Spinal cord (tissue), 10 donors: Measurements from ENCODE around the gene FAM151B. TPM values are rescaled to one million over a fixed set of nuclear protein-coding genes. Genes with fewer than 3 reads are reported as not detected.
"Not testable (repeated sequence)": the region's sequence is repeated elsewhere in the genome, so short reads cannot be mapped to it uniquely, and the experiment has no call there.

Experiments
- DNase-seq, 6 donors: peaks; one replicate each; pipeline versions ENCODE4 v3.0.0 to v3.0.0-alpha.2; 2013 to 2015; ENCODE audit warnings: low spot score in 6 of 6, low read depth in 4 of 6
- H3K27ac ChIP-seq: one replicate; pipeline ENCODE4 v1.5.1; 2013; ENCODE audit warnings: low read depth, low read length, control low read depth
- H3K27me3 ChIP-seq: one replicate; pipeline ENCODE4 v1.6.1; 2013; ENCODE audit warnings: low read length; ENCODE audit not compliant: control insufficient read depth, insufficient read depth
- H3K36me3 ChIP-seq: one replicate; pipeline ENCODE4 v1.6.1; 2013; ENCODE audit warnings: low read length; ENCODE audit not compliant: control insufficient read depth, insufficient read depth
- H3K4me1 ChIP-seq: one replicate; pipeline ENCODE4 v1.6.1; 2013; ENCODE audit warnings: low read length; ENCODE audit not compliant: control insufficient read depth, insufficient read depth
- H3K4me3 ChIP-seq: one replicate; pipeline ENCODE4 v1.5.1; 2013; ENCODE audit warnings: low read depth, low read length, control low read depth
- H3K9me3 ChIP-seq: one replicate; pipeline ENCODE4 v1.6.1; 2013; ENCODE audit warnings: low read length; ENCODE audit not compliant: control insufficient read depth, insufficient read depth
- WGBS: methylation state at CpG from one replicate; pipeline ENCODE4 v1.1.5; 2013; ENCODE audit warnings: missing lambda C conversion rate; ENCODE audit not compliant: insufficient coverage; 5-methylcytosine and 5-hydroxymethylcytosine counted together
- polyA plus RNA-seq, 2 donors: library from polyadenylated mRNA; unstranded; fragments of 120-200 nt; gene quantifications; one replicate each; pipeline ENCODE4 v1.2.1, GENCODE V29; 2013; ENCODE audit not compliant: insufficient read length in 2 of 2
- total RNA-seq, 2 donors: library from RNA; depleted of rRNA in 1 of 2; stranded (reverse); fragments of 120-200 nt in 1 of 2; fragments of >200 nt in 1 of 2; gene quantifications; one replicate each; pipeline versions ENCODE4 v1.2.3 to v1.2.4, GENCODE V29; 2013 to 2014
- donor health status: healthy.

Gene FAM151B
- total and polyA plus RNA-seq, 4 donors, result 3.7 to 15.5 (median 6.7) TPM

DNA sequence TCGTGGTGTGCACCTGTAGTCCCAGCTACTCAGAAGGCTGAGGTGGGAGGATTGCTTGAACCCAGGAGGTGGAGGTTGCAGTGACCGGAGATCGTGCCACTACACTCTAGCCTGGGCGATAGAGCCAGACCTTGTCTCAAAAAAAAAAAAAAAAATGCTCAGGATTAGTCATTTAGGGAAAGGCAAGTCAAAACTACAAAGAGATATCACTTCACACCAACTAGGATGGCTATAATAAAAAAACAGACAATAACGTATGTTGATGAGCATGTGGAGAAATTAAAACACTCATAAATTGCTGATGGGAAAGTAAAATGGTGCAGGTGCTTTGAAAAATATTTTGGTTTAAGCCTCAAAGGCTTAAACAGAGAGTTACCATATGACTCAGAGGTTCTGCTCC is 88.5 kb downstream of the FAM151B start:
- no peaks in the 10 kb centered on the region for H3K4me1 ChIP-seq
- H3K4me3 ChIP-seq, result no peak overlapping the region
- H3K27ac ChIP-seq, result no peak overlapping the region
- H3K27me3 ChIP-seq, result peaks cover 13% of the 10 kb centered on the region
- H3K9me3 ChIP-seq, result no peaks in the 10 kb centered on the region
- no peaks in the 10 kb centered on the region for H3K36me3 ChIP-seq
- WGBS, result no CpG with 5 or more reads among the region's 5 CpGs
- no peak for DNase-seq

DNA sequence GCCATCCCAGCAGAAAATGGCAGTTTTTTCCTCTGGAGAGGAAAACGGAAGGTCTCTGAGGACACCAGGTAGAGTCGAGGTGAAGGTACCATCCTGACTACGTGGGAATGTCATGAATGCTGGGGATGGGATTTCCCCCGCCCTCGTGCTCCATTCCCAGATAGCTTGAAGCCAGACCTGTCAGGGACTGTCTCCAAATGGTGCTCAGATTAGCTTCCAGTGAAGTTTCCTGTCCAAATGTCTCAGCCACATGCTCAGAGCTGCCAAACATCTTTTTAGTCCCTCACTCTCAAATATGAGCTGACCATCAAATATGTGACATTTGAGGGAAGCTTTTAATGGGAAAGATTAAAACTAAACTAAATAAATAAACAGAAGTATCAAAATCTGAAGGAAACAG is 89.8 kb downstream of the FAM151B start:
- H3K27me3 ChIP-seq, result peaks cover 3% of the 10 kb centered on the region
- 50% methylated on average over 5 of the region's 5 CpGs for WGBS
- no peaks in the 10 kb centered on the region for H3K4me1 ChIP-seq
- no peak for DNase-seq
- no peaks in the 10 kb centered on the region for H3K36me3 ChIP-seq
- no peak overlapping the region for H3K27ac ChIP-seq
- no peaks in the 10 kb centered on the region for H3K9me3 ChIP-seq
- H3K4me3 ChIP-seq, result no peak overlapping the region

DNA sequence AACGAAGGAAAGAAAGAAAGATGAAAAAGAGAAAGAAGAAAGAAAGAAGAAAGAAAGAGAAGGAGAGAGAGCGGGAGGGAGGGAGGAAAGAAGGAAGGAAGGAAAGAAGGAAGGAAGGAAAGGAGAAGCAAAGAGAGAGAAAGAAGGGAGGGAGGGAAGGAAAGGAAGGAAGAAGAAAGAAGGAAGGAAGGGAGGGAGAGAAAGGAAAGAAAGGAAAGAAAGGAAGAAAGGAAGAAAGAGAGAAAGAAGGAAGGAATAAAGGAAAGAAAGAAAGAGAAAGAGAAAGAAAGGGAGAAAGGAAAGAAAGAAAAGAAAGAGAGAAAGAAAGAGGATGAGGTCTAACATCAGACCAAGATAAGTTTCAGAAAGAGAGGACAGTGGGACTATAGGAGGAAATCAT is 91.2 kb downstream of the FAM151B start:
- no peak for DNase-seq
- WGBS, result 92% methylated on average over 2 of the region's 2 CpGs
- no peak overlapping the region for H3K27ac ChIP-seq
- no peak overlapping the region for H3K4me3 ChIP-seq
- H3K9me3 ChIP-seq, result no peaks in the 10 kb centered on the region
- H3K27me3 ChIP-seq, result no peaks in the 10 kb centered on the region
- no peaks in the 10 kb centered on the region for H3K36me3 ChIP-seq
- H3K4me1 ChIP-seq, result no peaks in the 10 kb centered on the region

DNA sequence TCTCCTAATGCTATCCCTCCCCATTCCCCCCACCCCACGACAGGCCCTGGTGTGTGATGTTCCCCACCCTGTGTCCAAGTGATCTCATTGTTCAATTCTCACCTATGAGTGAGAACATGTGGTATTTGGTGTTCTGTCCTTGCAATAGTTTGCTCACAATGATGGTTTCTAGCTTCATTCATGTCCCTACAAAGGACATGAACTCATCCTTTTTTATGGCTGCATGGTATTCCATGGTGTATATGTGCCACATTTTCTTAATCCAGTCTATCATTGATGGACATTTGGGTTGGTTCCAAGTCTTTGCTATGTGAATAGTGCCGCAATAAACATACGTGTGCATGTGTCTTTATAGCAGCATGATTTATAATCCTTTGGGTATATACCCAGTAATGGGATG is 92.4 kb downstream of the FAM151B start:
- not testable (repeated sequence) for DNase-seq, H3K27ac ChIP-seq

DNA sequence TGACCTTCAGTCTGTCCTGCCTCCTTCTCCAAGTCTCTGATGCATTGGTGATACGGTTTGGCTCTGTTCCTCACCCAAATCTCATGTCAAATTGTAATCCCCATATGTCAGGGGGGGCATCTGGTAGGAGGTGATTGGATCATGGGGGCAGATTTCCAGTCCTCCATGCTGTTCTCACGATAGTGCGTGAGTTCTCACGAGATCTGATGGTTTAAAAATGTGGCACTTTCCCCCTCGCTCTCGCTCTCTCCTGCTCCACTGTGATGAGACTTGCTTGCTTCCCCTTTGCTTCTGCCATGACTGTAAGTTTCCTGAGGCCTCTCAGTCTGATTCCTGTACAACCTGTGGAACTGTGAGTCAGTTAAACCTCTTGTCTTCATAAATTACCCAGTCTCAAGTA is 96.9 kb downstream of the FAM151B start:
- Histone ChIP-seq H3K4me1 (no peaks in the 10 kb centered on the region), H3K9me3 (no peaks in the 10 kb centered on the region), H3K27me3 (no peaks in the 10 kb centered on the region), H3K27ac (no peak overlapping the region), H3K4me3 (no peak overlapping the region), H3K36me3 (no peaks in the 10 kb centered on the region)
- 98% methylated on average over 5 of the region's 6 CpGs for WGBS
- no peak for DNase-seq

More for the DNA sequence above, 92.4 kb downstream of the FAM151B start:
- H3K27me3 ChIP-seq, H3K4me1 ChIP-seq, H3K36me3 ChIP-seq, H3K9me3 ChIP-seq, H3K4me3 ChIP-seq: not testable (repeated sequence)
- no CpG with 5 or more reads among the region's 3 CpGs for WGBS

DNA sequence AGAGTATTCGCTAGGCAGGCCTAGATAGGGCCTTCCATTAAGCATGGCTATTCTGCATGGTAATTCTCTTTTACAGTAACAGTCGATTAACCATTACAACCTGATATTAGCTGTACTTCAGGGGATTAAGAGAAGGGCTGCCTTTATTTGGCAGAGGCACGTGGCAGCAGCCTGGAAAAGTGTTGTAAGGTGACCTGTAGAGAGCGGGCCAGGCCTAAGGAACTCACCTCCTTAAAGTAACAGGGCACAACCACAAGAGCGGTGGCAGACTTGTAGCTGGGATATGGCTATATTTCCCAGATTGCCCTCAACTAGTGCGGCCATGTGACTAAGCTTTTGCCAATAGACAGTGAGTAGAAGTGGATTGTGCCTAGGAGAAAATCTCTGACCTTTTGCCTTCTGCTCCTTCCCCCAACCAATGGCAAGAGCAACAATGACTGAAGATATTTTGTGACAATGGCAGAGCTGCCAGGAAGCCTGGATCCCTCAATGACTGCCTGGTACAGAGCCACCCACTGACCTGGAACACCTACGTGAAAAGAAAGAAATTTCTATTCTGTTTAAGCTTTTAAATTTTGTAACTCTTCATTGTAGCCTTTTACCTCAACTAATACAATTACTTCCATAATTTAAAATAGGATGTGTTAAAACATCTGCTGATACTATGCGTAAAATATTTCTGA is 101.1 kb downstream of the FAM151B start:
- Histone ChIP-seq H3K4me1 (no peaks in the 10 kb centered on the region), H3K4me3 (no peak overlapping the region), H3K36me3 (no peaks in the 10 kb centered on the region), H3K9me3 (no peaks in the 10 kb centered on the region), H3K27ac (no peak overlapping the region), H3K27me3 (no peaks in the 10 kb centered on the region)
- DNase-seq, result no peak
- WGBS, result no CpG with 5 or more reads among the region's 8 CpGs

DNA sequence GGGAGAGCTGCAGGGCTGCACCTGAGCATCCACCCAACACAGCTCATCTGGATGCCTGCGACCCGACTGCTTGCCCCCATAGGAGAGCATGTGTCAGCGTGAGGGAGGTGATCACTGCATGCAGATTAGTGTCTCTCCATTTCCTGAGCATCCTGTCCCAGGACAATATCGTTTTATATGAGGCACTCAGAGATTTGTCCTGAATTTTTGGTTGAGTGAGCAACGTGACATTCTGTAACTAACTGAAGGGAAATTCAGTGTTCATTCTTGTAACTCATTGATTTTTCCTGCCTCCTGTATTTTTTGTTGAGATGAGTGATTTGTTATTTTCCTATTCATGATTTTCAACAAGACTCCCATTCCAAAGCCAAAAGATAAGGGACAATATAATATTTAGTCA is 102.9 kb downstream of the FAM151B start:
- Histone ChIP-seq H3K4me1 (no peaks in the 10 kb centered on the region), H3K9me3 (no peaks in the 10 kb centered on the region), H3K4me3 (no peak overlapping the region), H3K27me3 (no peaks in the 10 kb centered on the region), H3K36me3 (no peaks in the 10 kb centered on the region), H3K27ac (no peak overlapping the region)
- 82% methylated on average over 3 of the region's 5 CpGs for WGBS
- DNase-seq, result no peak

DNA sequence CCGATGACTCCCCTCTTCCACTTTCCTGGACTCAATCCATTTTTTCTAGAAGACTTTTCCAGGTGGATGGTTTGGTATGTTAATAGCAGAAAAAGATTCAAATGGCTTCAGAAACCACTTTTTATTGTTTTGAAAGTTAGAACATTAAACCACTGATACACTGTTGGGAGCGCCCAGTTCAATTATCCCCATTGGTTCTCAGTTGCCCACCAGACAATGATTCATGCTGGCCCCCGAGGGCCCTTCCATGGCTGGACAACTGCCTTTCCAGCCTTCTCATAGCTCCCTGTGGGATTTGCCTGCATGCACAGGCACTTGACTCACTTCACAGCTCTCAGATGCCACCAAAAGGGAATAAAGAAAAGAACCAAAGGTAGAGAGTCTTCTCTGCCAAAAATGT is 103.5 kb downstream of the FAM151B start:
- H3K27ac ChIP-seq, result no peak overlapping the region
- H3K4me1 ChIP-seq, result peaks cover 4% of the 10 kb centered on the region
- H3K9me3 ChIP-seq, result no peaks in the 10 kb centered on the region
- no peak overlapping the region for H3K4me3 ChIP-seq
- no peaks in the 10 kb centered on the region for H3K27me3 ChIP-seq
- no peaks in the 10 kb centered on the region for H3K36me3 ChIP-seq
- 70% methylated on average over 2 of the region's 3 CpGs for WGBS
- DNase-seq, result peak in 1 of 6 donors; percentile 7

DNA sequence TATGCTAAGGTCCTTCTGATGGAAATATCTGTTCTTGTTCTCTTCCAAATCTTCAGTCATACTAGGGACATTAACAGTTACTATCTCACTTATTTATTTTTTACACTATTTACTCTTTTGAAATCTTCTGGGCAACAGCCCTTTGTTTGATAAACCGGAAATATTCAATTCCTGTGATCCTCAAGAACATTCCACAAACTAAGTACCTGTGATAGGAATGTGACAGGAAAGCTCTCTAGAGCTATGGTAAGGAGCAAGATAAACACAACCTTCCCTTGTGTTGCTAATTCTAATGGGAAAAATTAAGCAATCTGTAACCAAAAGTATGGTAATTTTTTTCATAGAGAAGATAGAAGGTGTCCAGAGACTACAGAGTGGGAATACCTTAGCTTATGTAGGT is 104.2 kb downstream of the FAM151B start:
- H3K36me3 ChIP-seq, result no peaks in the 10 kb centered on the region
- H3K4me3 ChIP-seq, result no peak overlapping the region
- DNase-seq, result no peak
- no peaks in the 10 kb centered on the region for H3K9me3 ChIP-seq
- no CpG with 5 or more reads among the region's 1 CpG for WGBS
- no peak overlapping the region for H3K27ac ChIP-seq
- H3K27me3 ChIP-seq, result no peaks in the 10 kb centered on the region
- peaks cover 6% of the 10 kb centered on the region for H3K4me1 ChIP-seq
